Astrocyte (in vitro differentiated cells and primary cell): ENCODE results near the gene FAM227B. TPM values are rescaled to one million over a fixed set of nuclear protein-coding genes. Genes with fewer than 3 reads are reported as not detected.

Source experiments
- DNase-seq: peaks from one replicate; pipeline ENCODE4 v3.0.0-alpha.2; 2010; ENCODE audit warnings: low read depth
- FAIRE-seq: peaks from 2 replicates; lab custom pipeline; 2011; peaks lifted over from hg19 to GRCh38; lab: Jason Lieb, UNC
- H2AFZ ChIP-seq: 2 replicates; pipeline ENCODE4 v1.6.0; 2012; ENCODE audit warnings: low read depth, low read length, inconsistent platforms
- H3K27ac ChIP-seq: 2 replicates; pipeline ENCODE4 v1.5.1; 2011; ENCODE audit warnings: low read depth, low read length, inconsistent platforms
- H3K27me3 ChIP-seq: 2 replicates; pipeline ENCODE4 v1.6.0; 2011; ENCODE audit warnings: low read length, inconsistent platforms; ENCODE audit not compliant: insufficient read depth
- H3K36me3 ChIP-seq: 2 replicates; pipeline ENCODE4 v1.5.1; 2011; ENCODE audit warnings: low read length, inconsistent platforms; ENCODE audit not compliant: insufficient read depth
- H3K4me1 ChIP-seq: 2 replicates; pipeline ENCODE4 v1.5.1; 2011; ENCODE audit warnings: low read length, inconsistent platforms; ENCODE audit not compliant: insufficient read depth
- H3K4me2 ChIP-seq: 2 replicates; pipeline ENCODE4 v1.6.0; 2012; ENCODE audit warnings: low read length, inconsistent platforms
- H3K4me3 ChIP-seq: 2 replicates; pipeline ENCODE4 v1.5.1; 2011; ENCODE audit warnings: low read depth, mild to moderate bottlenecking, low read length, inconsistent platforms; ENCODE audit not compliant: insufficient read depth
- H3K79me2 ChIP-seq: 2 replicates; pipeline ENCODE4 v1.6.0; 2012; ENCODE audit warnings: mild to moderate bottlenecking, low read length, inconsistent platforms; ENCODE audit not compliant: insufficient read depth
- H3K9ac ChIP-seq: 2 replicates; pipeline ENCODE4 v1.6.0; 2012; ENCODE audit warnings: mild to moderate bottlenecking, low read length, inconsistent platforms
- H3K9me3 ChIP-seq: 2 replicates; pipeline ENCODE4 v1.5.1; 2012; ENCODE audit warnings: low read depth, mild to moderate bottlenecking, low read length, inconsistent platforms; ENCODE audit not compliant: insufficient read depth
- H4K20me1 ChIP-seq: 2 replicates; pipeline ENCODE4 v1.6.0; 2012; ENCODE audit warnings: low read length, inconsistent platforms; ENCODE audit not compliant: insufficient read depth
- H3K27ac Mint-ChIP-seq: one replicate; pipeline ENCODE4 v1.8.0; 2021; ENCODE audit warnings: mild to moderate bottlenecking, mixed read lengths; ENCODE audit not compliant: unreplicated experiment
- H3K27me3 Mint-ChIP-seq: one replicate; pipeline ENCODE4 v1.8.0; 2021; ENCODE audit warnings: low read depth, mixed read lengths; ENCODE audit not compliant: unreplicated experiment
- H3K36me3 Mint-ChIP-seq: one replicate; pipeline ENCODE4 v1.8.0; 2021; ENCODE audit warnings: low read depth, mixed read lengths; ENCODE audit not compliant: unreplicated experiment
- H3K4me1 Mint-ChIP-seq: one replicate; pipeline ENCODE4 v1.8.0; 2021; ENCODE audit warnings: low read depth, mixed read lengths; ENCODE audit not compliant: unreplicated experiment
- H3K4me3 Mint-ChIP-seq: one replicate; pipeline ENCODE4 v1.8.0; 2021; ENCODE audit warnings: mild to moderate bottlenecking, moderate library complexity, mixed read lengths; ENCODE audit not compliant: unreplicated experiment
- H3K9me3 Mint-ChIP-seq: one replicate; pipeline ENCODE4 v1.8.0; 2021; ENCODE audit warnings: mild to moderate bottlenecking, mixed read lengths; ENCODE audit not compliant: unreplicated experiment
- EZH2 ChIP-seq: IDR thresholded peaks from 2 replicates; pipeline ENCODE4 v1.6.1; 2012; ENCODE audit warnings: mild to moderate bottlenecking, low read length, inconsistent platforms; ENCODE audit not compliant: insufficient read depth
- total RNA-seq: library from RNA; stranded (reverse); gene quantifications from 2 replicates; pipeline ENCODE4 v1.2.1, GENCODE V29; 2021
- TF ChIP-seq, protein P1 (sequence below): IDR thresholded peaks from 2 replicates; pipeline ENCODE4 v1.5.1; 2011; ENCODE audit warnings: low read depth, mild to moderate bottlenecking, inconsistent platforms, low read length, moderate library complexity; ENCODE audit not compliant: insufficient read depth

FAM227B gene
- total RNA-seq, 1 donor from 2014 or later: 5.7 TPM

DNA sequence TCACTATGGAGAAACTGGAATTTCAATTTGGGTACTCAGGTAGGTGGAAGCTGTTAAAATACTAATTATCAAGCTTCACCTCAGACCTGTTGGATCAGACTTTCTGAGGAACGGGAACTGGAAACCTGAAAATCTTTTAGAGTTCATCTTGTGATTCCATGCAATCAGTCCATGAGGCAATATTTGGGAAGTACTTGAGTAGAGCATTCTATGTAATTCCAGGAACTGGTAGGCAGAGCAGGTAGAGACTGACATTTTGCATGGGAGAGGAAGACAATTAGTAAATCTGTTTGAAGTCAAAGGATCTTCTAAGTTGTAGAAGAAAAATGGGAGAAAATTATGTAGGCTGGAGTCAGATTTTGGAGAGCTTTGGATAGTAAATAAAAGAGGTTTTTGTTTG, 154.5 kb downstream of the FAM227B start:
- Mint-ChIP-seq H3K27me3 (no peaks in the 10 kb centered on the region), H3K4me3 (no peak overlapping the region), H3K9me3 (no peaks in the 10 kb centered on the region), H3K27ac (peak overlapping the region; percentile 13), H3K4me1 (peaks cover 2% of the 10 kb centered on the region), H3K36me3 (no peaks in the 10 kb centered on the region)
- H2AFZ ChIP-seq: no peak overlapping the region
- TF ChIP-seq EZH2: no peak
- TF ChIP-seq, protein P1, sequence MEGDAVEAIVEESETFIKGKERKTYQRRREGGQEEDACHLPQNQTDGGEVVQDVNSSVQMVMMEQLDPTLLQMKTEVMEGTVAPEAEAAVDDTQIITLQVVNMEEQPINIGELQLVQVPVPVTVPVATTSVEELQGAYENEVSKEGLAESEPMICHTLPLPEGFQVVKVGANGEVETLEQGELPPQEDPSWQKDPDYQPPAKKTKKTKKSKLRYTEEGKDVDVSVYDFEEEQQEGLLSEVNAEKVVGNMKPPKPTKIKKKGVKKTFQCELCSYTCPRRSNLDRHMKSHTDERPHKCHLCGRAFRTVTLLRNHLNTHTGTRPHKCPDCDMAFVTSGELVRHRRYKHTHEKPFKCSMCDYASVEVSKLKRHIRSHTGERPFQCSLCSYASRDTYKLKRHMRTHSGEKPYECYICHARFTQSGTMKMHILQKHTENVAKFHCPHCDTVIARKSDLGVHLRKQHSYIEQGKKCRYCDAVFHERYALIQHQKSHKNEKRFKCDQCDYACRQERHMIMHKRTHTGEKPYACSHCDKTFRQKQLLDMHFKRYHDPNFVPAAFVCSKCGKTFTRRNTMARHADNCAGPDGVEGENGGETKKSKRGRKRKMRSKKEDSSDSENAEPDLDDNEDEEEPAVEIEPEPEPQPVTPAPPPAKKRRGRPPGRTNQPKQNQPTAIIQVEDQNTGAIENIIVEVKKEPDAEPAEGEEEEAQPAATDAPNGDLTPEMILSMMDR: no peak
- no peaks in the 10 kb centered on the region for H3K36me3 ChIP-seq
- H3K27ac ChIP-seq: no peak overlapping the region
- no peaks in the 10 kb centered on the region for H3K9me3 ChIP-seq
- H3K4me3 ChIP-seq: no peak overlapping the region
- H3K4me1 ChIP-seq: no peaks in the 10 kb centered on the region
- H3K27me3 ChIP-seq: no peaks in the 10 kb centered on the region
- H3K9ac ChIP-seq: no peak overlapping the region
- H3K79me2 ChIP-seq: no peaks in the 10 kb centered on the region
- FAIRE-seq (no peak), DNase-seq (no peak)
- no peaks in the 10 kb centered on the region for H4K20me1 ChIP-seq
- no peak overlapping the region for H3K4me2 ChIP-seq

DNA sequence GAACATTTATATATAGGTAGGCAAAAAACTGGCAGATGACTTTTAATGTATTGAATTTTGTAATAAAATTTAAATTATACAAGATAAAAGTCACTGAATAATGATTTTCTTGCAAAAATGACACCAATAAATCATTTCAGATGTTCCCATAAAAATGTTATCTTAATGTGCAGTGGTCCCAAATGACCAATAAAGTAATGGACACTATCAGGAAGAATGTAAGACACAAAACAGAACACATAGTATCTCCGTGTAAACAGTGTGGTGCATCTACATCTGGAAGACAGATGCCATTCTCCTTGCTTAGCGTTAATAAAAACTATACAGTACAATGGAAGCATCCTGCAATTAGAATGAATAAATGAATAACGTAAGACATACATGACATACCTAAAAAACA, 156.1 kb downstream of the FAM227B start:
- peaks cover 8% of the 10 kb centered on the region for H3K4me1 Mint-ChIP-seq
- no peaks in the 10 kb centered on the region for H3K9me3 ChIP-seq
- H4K20me1 ChIP-seq: no peaks in the 10 kb centered on the region
- no peaks in the 10 kb centered on the region for H3K36me3 Mint-ChIP-seq
- no peaks in the 10 kb centered on the region for H3K4me1 ChIP-seq
- FAIRE-seq: no peak
- H3K27ac ChIP-seq: no peak overlapping the region
- no peaks in the 10 kb centered on the region for H3K27me3 ChIP-seq
- no peaks in the 10 kb centered on the region for H3K36me3 ChIP-seq
- no peaks in the 10 kb centered on the region for H3K27me3 Mint-ChIP-seq
- no peak overlapping the region for H3K9ac ChIP-seq
- H3K4me3 Mint-ChIP-seq: no peak overlapping the region
- H3K79me2 ChIP-seq: no peaks in the 10 kb centered on the region
- no peak overlapping the region for H3K4me2 ChIP-seq
- H3K9me3 Mint-ChIP-seq: no peaks in the 10 kb centered on the region
- H2AFZ ChIP-seq: no peak overlapping the region
- no peak for DNase-seq
- TF ChIP-seq EZH2: no peak
- TF ChIP-seq, protein P1: no peak
- H3K27ac Mint-ChIP-seq: no peak overlapping the region
- no peak overlapping the region for H3K4me3 ChIP-seq

DNA sequence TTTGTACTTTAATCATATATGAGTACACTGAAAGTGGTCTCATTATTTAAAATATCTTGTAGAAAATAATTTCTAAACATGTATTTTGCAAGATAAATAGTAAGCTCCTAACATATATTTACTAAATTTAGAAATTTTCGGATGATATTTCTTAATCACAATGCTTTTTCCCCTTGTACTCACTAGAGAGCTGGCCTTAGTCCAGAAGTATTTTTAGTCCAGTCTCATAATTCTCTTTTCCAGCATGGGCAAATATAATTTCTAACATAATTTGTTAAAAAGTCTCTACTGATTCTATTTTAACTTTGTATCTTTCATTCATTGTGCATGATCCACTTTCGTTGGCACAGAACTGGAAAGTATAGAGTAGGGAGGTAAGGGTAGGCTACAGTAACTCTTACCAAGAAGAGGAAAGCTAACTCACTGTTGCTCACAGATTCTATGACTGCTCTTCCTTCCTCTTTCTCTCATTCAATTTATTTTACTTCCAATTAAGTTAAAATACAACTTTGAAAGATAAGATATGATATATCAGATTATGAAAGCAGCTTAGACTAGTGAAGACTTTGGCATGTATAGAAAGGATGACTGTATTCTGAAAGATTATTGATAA, 158.3 kb downstream of the FAM227B start:
- Histone ChIP-seq H3K9me3 (no peaks in the 10 kb centered on the region), H3K79me2 (no peaks in the 10 kb centered on the region), H4K20me1 (no peaks in the 10 kb centered on the region), H3K4me2 (no peak overlapping the region), H3K4me3 (no peak overlapping the region), H3K4me1 (no peaks in the 10 kb centered on the region), H3K27me3 (no peaks in the 10 kb centered on the region), H2AFZ (no peak overlapping the region), H3K9ac (no peak overlapping the region), H3K36me3 (no peaks in the 10 kb centered on the region), H3K27ac (no peak overlapping the region)
- no peaks in the 10 kb centered on the region for H3K9me3 Mint-ChIP-seq
- H3K4me3 Mint-ChIP-seq: no peak overlapping the region
- no peak for TF ChIP-seq EZH2
- TF ChIP-seq, protein P1: no peak
- no peaks in the 10 kb centered on the region for H3K36me3 Mint-ChIP-seq
- H3K27me3 Mint-ChIP-seq: no peaks in the 10 kb centered on the region
- no peak for DNase-seq
- H3K27ac Mint-ChIP-seq: no peak overlapping the region
- peaks cover 8% of the 10 kb centered on the region for H3K4me1 Mint-ChIP-seq
- FAIRE-seq: no peak
